MCF 10A (cell line): ENCODE results near the gene MARCHF9. TPM values are rescaled to one million over a fixed set of nuclear protein-coding genes. Genes with fewer than 3 reads are reported as not detected.

Source experiments
- BruUV-seq: library from RNA; stranded (reverse); fragments of 400-500 nt; replicated peaks from 2 replicates; lab custom pipeline; 2021; lab: Mats Ljungman, UMichigan
- CTCF ChIA-PET: fragments of 300-600 bp; sonication (Branson Sonifier 250); formaldehyde crosslinking; extraction: SDS; loops from one replicate; lab custom pipeline; 2021; ENCODE audit warnings: antibody characterized with exemption, inconsistent platforms; lab: Yijun Ruan, JAX
- POLR2A ChIA-PET: fragments of 300-600, 350-650 bp; sonication (Branson Sonifier 250); formaldehyde crosslinking; extraction: SDS; loops from one replicate; lab custom pipeline; 2020; ENCODE audit warnings: antibody characterized with exemption, inconsistent platforms; lab: Yijun Ruan, JAX
- DNase-seq: peaks from one replicate; pipeline ENCODE4 v3.0.0-alpha.2; 2018; ENCODE audit not compliant: unreplicated experiment
- H3K27ac Mint-ChIP-seq: one replicate; pipeline ENCODE4 v1.8.0; 2022; ENCODE audit warnings: mild to moderate bottlenecking, low read depth, mixed read lengths; ENCODE audit not compliant: unreplicated experiment
- H3K27me3 Mint-ChIP-seq: one replicate; pipeline ENCODE4 v1.8.0; 2022; ENCODE audit warnings: mixed read lengths; ENCODE audit not compliant: insufficient read depth, unreplicated experiment
- H3K36me3 Mint-ChIP-seq: one replicate; pipeline ENCODE4 v1.8.0; 2022; ENCODE audit warnings: mild to moderate bottlenecking, moderate library complexity, mixed read lengths; ENCODE audit not compliant: insufficient read depth, unreplicated experiment
- H3K4me1 Mint-ChIP-seq: one replicate; pipeline ENCODE4 v1.8.0; 2022; ENCODE audit warnings: mixed read lengths; ENCODE audit not compliant: insufficient read depth, unreplicated experiment
- H3K4me3 Mint-ChIP-seq: one replicate; pipeline ENCODE4 v1.8.0; 2022; ENCODE audit warnings: mild to moderate bottlenecking, moderate library complexity, mixed read lengths; ENCODE audit not compliant: unreplicated experiment
- H3K9me3 Mint-ChIP-seq: one replicate; pipeline ENCODE4 v1.8.0; 2022; ENCODE audit warnings: mixed read lengths; ENCODE audit not compliant: unreplicated experiment
- CTCF ChIP-seq: fragments of 200-600 bp; IDR thresholded peaks from one replicate; pipeline ENCODE4 v1.8.0; 2022; ENCODE audit warnings: antibody characterized with exemption, mild to moderate bottlenecking; ENCODE audit not compliant: unreplicated experiment
- intact Hi-C: fragments of 100-400 bp; cut with micrococcal nuclease; formaldehyde crosslinking; loops from 2 replicates; pipeline ENCODE4 v1.14.1; 2022
- total RNA-seq: library from RNA; stranded (reverse); gene quantifications from 2 replicates; pipeline ENCODE4 v1.2.3, GENCODE V29; 2022

The MARCHF9 gene
- total RNA-seq, 1 experiment from 2014 or later = 8.7 TPM

- intact Hi-C loops = no loop called here
- peak overlapping the region; percentile 89 for H3K4me3 Mint-ChIP-seq
- peak; percentile 35 for TF ChIP-seq CTCF
- peak overlapping the region; percentile 89 for H3K27ac Mint-ChIP-seq
- CTCF ChIA-PET = interaction anchor here (0.8 to 2.9 kb wide), 7 partner anchors 11 to 121 kb away, joined by 3 to 11 read pairs (median 5); partner anchors contain the start of genes CDK4 and TSFM
- H3K36me3 Mint-ChIP-seq = peaks cover 18% of the 10 kb centered on the region
- POLR2A ChIA-PET = interaction anchor here (0.6 to 2.5 kb wide), 12 partner anchors 9 to 674 kb away, joined by 3 to 26 read pairs (median 3); partner anchors contain the start of genes CDK4, MARCHF9 and TSPAN31
- TSS peak; percentile 30 for BruUV-seq
- peaks cover 25% of the 10 kb centered on the region for H3K4me1 Mint-ChIP-seq
- no peaks in the 10 kb centered on the region for H3K9me3 Mint-ChIP-seq
- DNase-seq = peak; percentile 73
- H3K27me3 Mint-ChIP-seq = no peaks in the 10 kb centered on the region
These were observed 10.2 kb downstream of the MARCHF9 start for GRCh38 chr12:57765003-57765697.

- ChIA-PET POLR2A (interaction anchor here (0.5 to 2.5 kb wide), 18 partner anchors 8 to 136 kb away, joined by 3 to 26 read pairs (median 4); partner anchors contain the start of genes CDK4, CTDSP2, MARCHF9 and TSFM), CTCF (interaction anchor here (0.8 to 2.9 kb wide), 8 partner anchors 9 to 40 kb away, joined by 3 to 12 read pairs (median 4); partner anchors contain the start of gene TSFM)
- H3K27me3 Mint-ChIP-seq = no peaks in the 10 kb centered on the region
- peaks cover 18% of the 10 kb centered on the region for H3K36me3 Mint-ChIP-seq
- intact Hi-C loops = no loop called here
- DNase-seq = peak; percentile 68
- H3K4me1 Mint-ChIP-seq = peaks cover 31% of the 10 kb centered on the region
- peak overlapping the region; percentile 89 for H3K27ac Mint-ChIP-seq
- no peaks in the 10 kb centered on the region for H3K9me3 Mint-ChIP-seq
- H3K4me3 Mint-ChIP-seq = peak overlapping the region; percentile 89
- no TSS peak for BruUV-seq
- no peak for TF ChIP-seq CTCF
These were observed 11.0 kb downstream of the MARCHF9 start for GRCh38 chr12:57765698-57766463.

GRCh38 chr12:57766464-57767304 is 11.8 kb downstream of the MARCHF9 start, which contains the start of gene CYP27B1:
TSS of gene CYP27B1 (minus strand) at chr12:57767078. CDS start at chr12:57767041, 37 bp downstream.
- BruUV-seq = no TSS peak
- Mint-ChIP-seq H3K27ac (peak within 1 kb of the TSS; percentile 89), H3K27me3 (no peaks in the 10 kb centered on the region), H3K9me3 (no peaks in the 10 kb centered on the region), H3K36me3 (peaks cover 18% of the 10 kb centered on the region), H3K4me1 (peaks cover 39% of the 10 kb centered on the region), H3K4me3 (peak within 1 kb of the TSS; percentile 89)
- intact Hi-C loops = no loop called here
- peak; percentile 92 for DNase-seq
- ChIA-PET POLR2A (interaction anchor here (0.7 to 2.5 kb wide), 18 partner anchors 8 to 243 kb away, joined by 3 to 26 read pairs (median 5); partner anchors contain the start of genes CDK4, CTDSP2, MARCHF9 and MBD6), CTCF (interaction anchor here (0.6 to 2.9 kb wide), 11 partner anchors 10 to 221 kb away, joined by 3 to 12 read pairs (median 4); partner anchors contain the start of gene TSFM)
- no peak for TF ChIP-seq CTCF
